Measurements from ENCODE around the gene CHST11.
A peak's percentile ranks its signal among the peaks of the same experiment; 100 is the strongest.
"Not testable (repeated sequence)": the region's sequence is repeated elsewhere in the genome, so short reads cannot be mapped to it uniquely, and the experiment has no call there.

Gene CHST11

DNA sequence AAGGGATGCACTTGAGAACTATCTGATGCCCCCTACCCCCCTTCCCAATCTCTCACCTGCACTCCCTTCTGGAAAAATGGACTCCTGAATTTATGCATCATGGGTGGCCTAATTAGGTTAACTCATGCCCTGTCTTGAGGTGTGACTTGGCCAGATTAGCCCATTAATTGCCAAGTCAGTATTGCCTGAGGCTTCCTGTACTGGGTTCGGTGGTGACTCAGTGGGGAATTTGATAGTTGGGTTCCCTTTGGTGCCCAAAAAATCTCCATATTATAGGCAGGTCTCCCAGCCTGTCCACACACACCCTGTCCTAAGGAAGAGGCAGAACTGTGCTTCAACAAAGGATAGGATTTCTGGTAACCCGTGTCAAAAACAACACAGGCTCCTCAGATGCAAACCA, 146.1 kb downstream of the CHST11 start:
- Mint-ChIP-seq H3K4me3 (no peak overlapping the region), H3K27ac (no peak overlapping the region), H3K4me1 (peaks cover 52% of the 10 kb centered on the region), H3K27me3 (no peaks in the 10 kb centered on the region), H3K9me3 (no peaks in the 10 kb centered on the region), H3K36me3 (peaks cover 14% of the 10 kb centered on the region)
- DNase-seq (ENCODE audit: low spot score in 2 of 2): no peak
- ATAC-seq (ENCODE audit: low read depth): no peak

GRCh38 chr12:104603545-104603973, 146.8 kb downstream of the CHST11 start:
- peaks cover 50% of the 10 kb centered on the region for H3K4me1 Mint-ChIP-seq
- peak overlapping the region; percentile 21 for H3K4me3 Mint-ChIP-seq
- no peaks in the 10 kb centered on the region for H3K27me3 Mint-ChIP-seq
- H3K9me3 Mint-ChIP-seq: no peaks in the 10 kb centered on the region
- ATAC-seq (ENCODE audit: low read depth): no peak
- peak overlapping the region; percentile 94 for H3K27ac Mint-ChIP-seq
- H3K36me3 Mint-ChIP-seq: peaks cover 15% of the 10 kb centered on the region
- DNase-seq (ENCODE audit: low spot score in 2 of 2): no peak

DNA sequence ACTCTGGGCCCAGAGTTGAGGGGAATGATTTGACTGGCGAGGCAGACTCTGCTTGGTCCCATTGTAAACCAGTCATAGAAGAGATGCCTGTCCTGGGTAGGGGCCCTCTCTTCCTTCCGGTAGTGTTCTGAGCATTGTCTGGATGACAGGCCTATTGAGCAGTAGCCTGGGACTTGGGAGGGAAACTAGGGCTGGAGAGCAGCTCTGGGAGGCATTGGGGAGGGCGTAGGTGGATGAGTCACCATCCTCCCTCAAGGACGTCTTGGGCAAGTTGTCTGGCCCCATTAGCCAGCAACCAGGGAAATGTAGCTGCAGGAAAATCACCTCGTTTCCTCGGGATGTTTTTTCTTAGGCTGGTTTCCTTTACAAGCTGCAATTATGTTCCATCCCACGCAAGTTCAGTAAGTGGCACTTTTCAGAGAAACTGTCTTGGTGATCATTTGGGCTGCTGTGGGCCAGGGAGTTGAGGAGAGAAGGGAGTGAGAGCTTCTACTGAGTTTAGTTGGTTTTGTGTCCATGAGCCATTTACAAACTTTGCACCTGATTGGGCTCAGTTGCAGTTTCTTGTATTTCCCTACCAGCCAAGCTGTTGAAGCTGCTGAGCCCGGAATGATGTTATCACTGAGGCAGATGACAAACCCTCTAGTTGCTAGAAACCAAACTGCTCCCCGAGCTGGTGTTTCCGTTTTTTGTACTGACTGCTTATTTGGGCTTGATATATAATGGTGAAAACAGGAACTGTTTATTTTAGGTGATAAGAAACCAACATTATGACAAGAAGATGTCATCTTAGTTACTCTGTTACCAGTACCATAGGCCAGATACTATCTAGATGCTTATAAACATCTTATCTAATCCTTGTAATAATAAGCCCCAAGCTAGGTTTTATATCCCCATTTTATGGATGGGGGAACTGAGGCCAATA, 147.6 kb downstream of the CHST11 start:
- Mint-ChIP-seq H3K36me3 (peaks cover 15% of the 10 kb centered on the region), H3K4me1 (peaks cover 54% of the 10 kb centered on the region), H3K4me3 (peak overlapping the region; percentile 62), H3K9me3 (no peaks in the 10 kb centered on the region), H3K27ac (peak overlapping the region; percentile 94), H3K27me3 (no peaks in the 10 kb centered on the region)
- ATAC-seq (ENCODE audit: low read depth): peak; percentile 95
- DNase-seq (ENCODE audit: low spot score in 2 of 2): peak; percentile 31 to 42

GRCh38 chr12:104604995-104605675, 148.4 kb downstream of the CHST11 start:
- Mint-ChIP-seq H3K9me3 (no peaks in the 10 kb centered on the region), H3K27me3 (no peaks in the 10 kb centered on the region), H3K4me1 (peaks cover 49% of the 10 kb centered on the region), H3K4me3 (no peak overlapping the region), H3K27ac (peak overlapping the region; percentile 94), H3K36me3 (peaks cover 15% of the 10 kb centered on the region)
- no peak for ATAC-seq (ENCODE audit: low read depth)
- no peak for DNase-seq (ENCODE audit: low spot score in 2 of 2)

GRCh38 chr12:104605685-104606084, 148.9 kb downstream of the CHST11 start:
- H3K9me3 Mint-ChIP-seq: no peaks in the 10 kb centered on the region
- peaks cover 15% of the 10 kb centered on the region for H3K36me3 Mint-ChIP-seq
- ATAC-seq (ENCODE audit: low read depth) (no peak), DNase-seq (ENCODE audit: low spot score in 2 of 2) (no peak)
- peaks cover 46% of the 10 kb centered on the region for H3K4me1 Mint-ChIP-seq
- H3K4me3 Mint-ChIP-seq: no peak overlapping the region
- no peaks in the 10 kb centered on the region for H3K27me3 Mint-ChIP-seq
- H3K27ac Mint-ChIP-seq: no peak overlapping the region

DNA sequence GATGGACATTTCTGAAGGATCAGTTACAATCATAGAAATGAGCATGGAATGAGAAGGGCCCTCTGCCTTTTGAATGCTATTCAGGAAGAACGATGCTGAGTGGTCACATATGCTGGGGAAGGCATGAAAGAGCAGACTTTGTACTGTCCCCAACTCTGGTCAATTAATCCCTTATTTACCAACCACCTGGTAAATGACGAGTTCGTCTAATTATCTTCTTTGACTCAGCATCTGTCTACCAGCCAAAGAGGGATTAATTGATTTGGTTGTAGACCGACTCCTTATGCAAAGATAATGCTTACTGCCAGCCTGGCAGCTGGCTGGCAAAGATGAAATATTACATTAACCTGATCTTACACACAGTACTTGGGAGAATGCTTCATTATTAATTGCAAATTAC, 152.2 kb downstream of the CHST11 start:
- Mint-ChIP-seq H3K27ac (peak overlapping the region; percentile 54), H3K4me1 (peaks cover 40% of the 10 kb centered on the region), H3K4me3 (no peak overlapping the region), H3K9me3 (peaks cover 1% of the 10 kb centered on the region), H3K27me3 (no peaks in the 10 kb centered on the region), H3K36me3 (peaks cover 22% of the 10 kb centered on the region)
- ATAC-seq (ENCODE audit: low read depth) (no peak), DNase-seq (ENCODE audit: low spot score in 2 of 2) (no peak)

- Mint-ChIP-seq H3K27me3 (no peaks in the 10 kb centered on the region), H3K4me3 (no peak overlapping the region), H3K36me3 (peaks cover 23% of the 10 kb centered on the region), H3K27ac (peak overlapping the region; percentile 54), H3K4me1 (peaks cover 37% of the 10 kb centered on the region), H3K9me3 (peaks cover 1% of the 10 kb centered on the region)
- ATAC-seq (ENCODE audit: low read depth) (no peak), DNase-seq (ENCODE audit: low spot score in 2 of 2) (no peak)
Measured at GRCh38 chr12:104609445-104609844, 152.7 kb downstream of the CHST11 start.

DNA sequence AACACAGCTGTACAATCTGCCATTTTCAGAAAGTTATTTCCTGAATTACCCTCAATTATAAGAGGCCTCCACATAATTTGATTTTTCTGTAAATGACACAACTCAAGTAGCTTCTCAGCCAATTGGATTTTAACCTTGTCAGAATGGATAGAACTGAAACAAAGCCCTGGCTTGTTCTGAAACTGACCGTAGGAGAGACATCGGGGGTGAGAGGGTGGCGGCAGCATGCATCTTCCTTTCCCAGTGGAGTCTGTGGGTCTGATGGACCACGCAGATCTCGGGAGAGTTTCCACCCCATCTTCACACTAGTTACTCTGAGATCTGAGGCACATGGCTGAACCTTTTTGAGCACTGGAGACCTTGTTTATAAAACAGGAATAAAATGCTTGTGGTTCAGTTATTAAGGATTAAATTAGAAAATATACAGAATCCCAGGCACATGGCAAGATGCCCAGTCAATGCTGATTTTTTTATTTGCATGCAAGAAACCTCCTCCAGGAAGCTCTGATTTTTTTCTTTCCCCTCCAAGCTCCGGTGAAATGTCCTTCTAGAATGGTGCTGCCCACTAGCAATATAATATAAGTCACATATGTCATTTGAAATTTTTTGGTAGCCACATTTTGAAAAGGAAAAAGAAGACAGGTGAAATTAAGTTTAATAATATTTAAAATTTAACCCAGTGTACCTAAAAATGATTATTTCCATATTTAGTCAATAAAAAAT, 153.9 kb downstream of the CHST11 start:
- Mint-ChIP-seq H3K27ac (no peak overlapping the region), H3K9me3 (peaks cover 1% of the 10 kb centered on the region), H3K27me3 (no peaks in the 10 kb centered on the region), H3K4me1 (peaks cover 34% of the 10 kb centered on the region), H3K36me3 (peaks cover 25% of the 10 kb centered on the region), H3K4me3 (no peak overlapping the region)
- no peak for ATAC-seq (ENCODE audit: low read depth)
- no peak for DNase-seq (ENCODE audit: low spot score in 2 of 2)

DNA sequence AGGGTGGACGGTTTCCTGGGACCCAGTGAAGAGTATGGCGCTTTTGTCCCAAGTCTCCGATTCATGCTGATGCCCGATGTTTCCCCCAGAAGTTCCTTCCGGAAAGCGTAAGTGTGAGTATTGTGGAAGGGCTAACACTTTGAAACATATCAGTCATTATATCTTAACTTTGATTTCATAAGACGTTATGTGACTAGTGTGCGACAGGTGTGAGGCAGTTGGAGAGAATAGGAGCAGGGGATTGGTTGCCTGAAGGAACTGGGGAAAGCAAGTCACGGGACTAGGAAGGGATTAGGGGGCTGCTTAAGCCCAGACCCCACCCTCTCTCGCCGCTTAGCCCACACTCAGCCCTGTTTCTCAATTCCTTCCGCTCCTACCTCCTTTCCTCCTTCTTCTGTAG, 154.9 kb downstream of the CHST11 start:
- DNase-seq (ENCODE audit: low spot score in 2 of 2) (no peak), ATAC-seq (ENCODE audit: low read depth) (no peak)
- Mint-ChIP-seq H3K9me3 (peaks cover 1% of the 10 kb centered on the region), H3K4me1 (peaks cover 34% of the 10 kb centered on the region), H3K4me3 (no peak overlapping the region), H3K36me3 (peaks cover 23% of the 10 kb centered on the region), H3K27ac (no peak overlapping the region), H3K27me3 (no peaks in the 10 kb centered on the region)

- H3K27ac Mint-ChIP-seq: peak overlapping the region; percentile 78
- ATAC-seq (ENCODE audit: low read depth): not testable (repeated sequence)
Measured at GRCh38 chr12:104613372-104613771, 156.6 kb downstream of the CHST11 start.

DNA sequence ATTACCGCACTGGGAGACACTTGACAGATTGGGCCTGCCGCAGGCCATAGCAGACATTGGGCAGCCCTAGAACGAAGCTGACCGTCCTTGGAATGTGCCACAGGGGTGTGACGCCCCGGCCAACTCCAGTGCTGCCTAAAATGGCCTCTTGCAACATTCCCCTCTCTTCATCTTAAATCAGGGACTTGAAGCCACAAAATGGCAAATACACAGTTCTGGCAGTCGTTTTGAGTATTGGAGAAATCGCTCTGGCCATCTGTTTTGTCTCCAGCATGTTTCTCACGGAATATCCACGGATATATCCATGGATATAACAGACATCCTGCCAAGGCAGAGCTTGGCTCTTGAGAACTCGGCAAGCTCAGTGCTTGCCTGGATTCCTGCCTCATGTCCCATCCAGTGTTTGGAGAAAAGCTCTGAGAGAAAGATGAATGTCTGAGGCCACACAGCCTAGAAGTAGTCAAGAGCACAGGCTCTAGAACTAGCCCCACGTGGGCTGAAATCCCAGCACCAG, 158.4 kb downstream of the CHST11 start:
- Mint-ChIP-seq H3K4me3 (no peak overlapping the region), H3K27ac (peak overlapping the region; percentile 29), H3K9me3 (peaks cover 1% of the 10 kb centered on the region), H3K27me3 (no peaks in the 10 kb centered on the region), H3K36me3 (peaks cover 22% of the 10 kb centered on the region), H3K4me1 (peaks cover 21% of the 10 kb centered on the region)
- ATAC-seq (ENCODE audit: low read depth) (no peak), DNase-seq (ENCODE audit: low spot score in 2 of 2) (no peak)

More at GRCh38 chr12:104613372-104613771, 156.6 kb downstream of the CHST11 start:
- not testable (repeated sequence) for H3K27me3 Mint-ChIP-seq; H3K9me3 Mint-ChIP-seq; DNase-seq (ENCODE audit: low spot score in 2 of 2); H3K4me3 Mint-ChIP-seq
- H3K36me3 Mint-ChIP-seq: peaks cover 22% of the 10 kb centered on the region
- peaks cover 26% of the 10 kb centered on the region for H3K4me1 Mint-ChIP-seq

DNA sequence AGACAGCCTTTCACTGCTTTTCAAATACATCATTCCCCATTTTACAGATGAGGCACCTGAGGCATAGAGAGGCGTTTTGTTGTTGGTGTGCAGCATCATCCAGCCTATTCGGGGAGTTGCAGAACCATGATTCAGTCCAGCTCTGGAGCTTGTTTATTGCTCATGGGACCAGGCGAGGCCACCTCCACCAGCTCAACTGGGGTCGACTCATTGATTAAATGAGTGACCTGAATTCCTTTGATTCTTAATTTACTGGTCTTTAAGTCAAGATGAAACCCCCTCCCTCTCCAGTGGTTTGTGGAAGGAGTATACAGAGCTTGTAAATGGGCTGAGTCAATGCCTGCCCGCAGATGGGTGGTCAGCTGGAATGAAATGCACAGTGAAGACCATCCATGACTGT, 161.9 kb downstream of the CHST11 start:
- no peaks in the 10 kb centered on the region for H3K27me3 Mint-ChIP-seq
- H3K4me1 Mint-ChIP-seq: peaks cover 16% of the 10 kb centered on the region
- no peak overlapping the region for H3K27ac Mint-ChIP-seq
- no peak overlapping the region for H3K4me3 Mint-ChIP-seq
- DNase-seq (ENCODE audit: low spot score in 2 of 2) (no peak), ATAC-seq (ENCODE audit: low read depth) (no peak)
- peaks cover 8% of the 10 kb centered on the region for H3K36me3 Mint-ChIP-seq
- no peaks in the 10 kb centered on the region for H3K9me3 Mint-ChIP-seq

GRCh38 chr12:104619305-104619704, 162.6 kb downstream of the CHST11 start:
- Mint-ChIP-seq H3K4me1 (peaks cover 21% of the 10 kb centered on the region), H3K4me3 (no peak overlapping the region), H3K27me3 (no peaks in the 10 kb centered on the region), H3K27ac (no peak overlapping the region), H3K36me3 (peaks cover 7% of the 10 kb centered on the region), H3K9me3 (no peaks in the 10 kb centered on the region)
- no peak for DNase-seq (ENCODE audit: low spot score in 2 of 2)
- ATAC-seq (ENCODE audit: low read depth): no peak

Measured in memory B cell (primary cell).